Right atrium auricular region (tissue), 2 donors: ENCODE measurements around the gene HOXB4. TPM values are rescaled to one million over a fixed set of nuclear protein-coding genes. Genes with fewer than 3 reads are reported as not detected.

ENCODE experiments used
- DNase-seq: peaks from one replicate; pipeline ENCODE4 v3.0.0-alpha.2; 2019; ENCODE audit warnings: low spot score
- H3K27ac ChIP-seq, 2 donors: fragments of 200-600 bp; sonication (generic); 1 replicate in 1 of 2; 2 replicates in 1 of 2; pipeline ENCODE4 v1.5.1; 2016 to 2019
- H3K27me3 ChIP-seq, 2 donors: fragments of 200-600 bp; sonication (generic); one replicate each; pipeline versions ENCODE4 v1.5.1 to v1.6.0; 2017 to 2019
- H3K36me3 ChIP-seq: fragments of 200-600 bp; sonication (generic); one replicate; pipeline ENCODE4 v1.5.1; 2016
- H3K4me1 ChIP-seq, 2 donors: fragments of 200-600 bp; sonication (generic); one replicate each; pipeline versions ENCODE4 v1.5.1 to v1.6.0; 2017 to 2019
- H3K4me3 ChIP-seq, 2 donors: fragments of 200-600 bp; sonication (generic); 1 replicate in 1 of 2; 2 replicates in 1 of 2; pipeline ENCODE4 v1.5.1; 2017 to 2019; ENCODE audit warnings: mild to moderate bottlenecking in 1 of 2, moderate library complexity in 1 of 2
- H3K9me3 ChIP-seq, 2 donors: fragments of 200-600 bp; sonication (generic); one replicate each; pipeline ENCODE4 v1.5.1; 2019
- CTCF ChIP-seq, 2 donors: fragments of 200-600 bp; sonication (generic); IDR thresholded peaks; one replicate each; pipeline ENCODE4 v1.5.1; 2019; ENCODE audit warnings: antibody characterized with exemption in 2 of 2
- total RNA-seq, 2 donors: library from RNA; depleted of rRNA; stranded (reverse); fragments of >200 nt; gene quantifications; one replicate each; pipeline ENCODE4 v1.1.0, GENCODE V29; 2016

Gene HOXB4
- total RNA-seq, 2 donors from 2014 or later: 0.52 to 1.0 TPM

DNA sequence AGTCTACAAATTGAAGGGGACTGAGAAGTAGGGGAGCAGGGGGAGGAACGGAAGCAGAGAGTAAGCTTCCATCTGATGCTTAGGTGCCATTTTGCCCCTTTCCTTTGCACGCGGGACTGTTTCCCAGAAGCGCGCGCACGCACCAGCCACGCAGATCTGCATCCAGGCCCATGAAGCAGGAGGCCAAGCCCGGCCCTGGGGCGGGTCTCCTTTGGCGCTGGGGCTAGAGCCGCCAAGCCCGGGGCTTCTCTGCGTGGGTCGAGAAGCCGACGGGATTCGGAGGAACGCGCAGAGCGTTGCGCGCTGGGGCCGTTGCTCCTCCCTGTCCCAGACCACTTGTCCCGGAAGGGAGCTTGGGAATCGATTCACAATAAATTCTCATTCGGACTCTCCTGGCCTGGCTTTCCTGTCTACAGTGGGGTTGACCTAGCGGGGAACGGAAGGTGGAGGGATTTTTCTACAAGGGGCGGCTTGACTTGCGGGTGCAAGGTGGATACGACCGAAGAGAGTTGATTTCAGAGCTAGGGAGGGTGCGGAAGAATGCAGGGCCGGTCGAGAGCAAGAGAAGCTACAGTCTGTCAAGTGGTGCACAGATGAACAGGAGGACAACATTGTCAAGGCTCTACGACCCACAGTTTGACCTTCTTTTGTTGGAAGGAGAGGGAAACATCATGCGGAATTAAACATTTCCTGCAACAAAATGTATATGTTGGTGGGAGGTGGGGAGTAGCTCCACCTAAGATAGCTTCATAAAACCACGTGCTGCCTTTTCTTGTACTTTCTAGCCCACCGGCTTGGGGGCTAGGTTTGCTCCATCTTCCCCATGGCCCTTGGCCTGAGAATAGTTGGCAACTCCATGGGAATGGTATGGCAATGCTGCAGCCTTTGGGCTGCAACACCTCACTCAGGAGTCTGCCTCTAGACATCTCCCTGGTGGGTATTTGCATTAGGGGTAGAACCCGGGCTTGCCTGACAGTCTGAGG lies 43.6 kb upstream of the HOXB4 start:
- H3K4me1 ChIP-seq: peaks cover 0 to 35% of the 10 kb centered on the region in 2 donors
- H3K4me3 ChIP-seq: no peak overlapping the region
- H3K9me3 ChIP-seq: no peaks in the 10 kb centered on the region
- no peak for TF ChIP-seq CTCF (IDR thresholded peaks at IDR 0.05)
- H3K27me3 ChIP-seq: peaks cover 58 to 88% of the 10 kb centered on the region in 2 donors
- H3K27ac ChIP-seq: no peak overlapping the region
- no peaks in the 10 kb centered on the region for H3K36me3 ChIP-seq
- DNase-seq: no peak

GRCh38 chr17:48620461-48621139 lies 42.5 kb upstream of the HOXB4 start:
- Histone ChIP-seq H3K9me3 (no peaks in the 10 kb centered on the region), H3K36me3 (no peaks in the 10 kb centered on the region), H3K4me1 (peaks cover 0 to 24% of the 10 kb centered on the region in 2 donors), H3K27ac (no peak overlapping the region), H3K4me3 (no peak overlapping the region), H3K27me3 (peaks cover 63 to 87% of the 10 kb centered on the region in 2 donors)
- DNase-seq: no peak
- TF ChIP-seq CTCF (IDR thresholded peaks at IDR 0.05): no peak

DNA sequence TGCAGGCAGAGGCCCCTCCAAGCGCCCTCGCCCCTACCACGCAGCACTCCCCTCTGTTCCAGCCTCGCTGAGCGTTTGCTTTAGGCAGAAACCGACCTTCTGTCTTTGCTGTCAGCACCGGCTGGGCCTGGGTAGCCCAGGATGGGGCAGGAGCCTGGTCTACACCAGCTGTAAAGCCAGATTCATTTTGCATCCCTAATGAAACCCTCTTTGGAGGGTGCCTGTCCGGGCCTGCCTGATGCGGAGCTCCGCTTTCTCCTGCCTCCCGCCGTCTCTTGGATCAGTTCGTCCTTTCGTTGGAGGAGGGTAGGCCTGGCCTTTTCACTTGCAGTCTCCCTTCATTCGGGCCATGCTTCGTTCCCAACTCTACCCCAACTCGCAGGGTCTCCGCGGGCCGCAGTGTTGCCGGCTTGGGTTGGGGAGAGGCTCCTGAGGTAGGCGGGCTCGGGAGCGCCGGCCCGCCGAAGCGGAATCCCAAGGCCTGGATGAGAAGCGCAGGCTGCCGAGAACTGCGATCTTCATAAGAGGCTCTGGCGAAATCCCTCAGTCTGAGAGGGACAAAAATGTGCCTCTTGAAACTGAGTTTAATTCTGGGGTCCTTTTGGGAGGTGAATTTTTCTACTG lies 41.8 kb upstream of the HOXB4 start:
- DNase-seq: no peak
- Histone ChIP-seq H3K4me3 (no peak overlapping the region), H3K27ac (no peak overlapping the region), H3K36me3 (no peaks in the 10 kb centered on the region), H3K4me1 (peaks cover 0 to 18% of the 10 kb centered on the region in 2 donors), H3K27me3 (peaks cover 64 to 81% of the 10 kb centered on the region in 2 donors), H3K9me3 (no peaks in the 10 kb centered on the region)
- TF ChIP-seq CTCF (IDR thresholded peaks at IDR 0.05): no peak

DNA sequence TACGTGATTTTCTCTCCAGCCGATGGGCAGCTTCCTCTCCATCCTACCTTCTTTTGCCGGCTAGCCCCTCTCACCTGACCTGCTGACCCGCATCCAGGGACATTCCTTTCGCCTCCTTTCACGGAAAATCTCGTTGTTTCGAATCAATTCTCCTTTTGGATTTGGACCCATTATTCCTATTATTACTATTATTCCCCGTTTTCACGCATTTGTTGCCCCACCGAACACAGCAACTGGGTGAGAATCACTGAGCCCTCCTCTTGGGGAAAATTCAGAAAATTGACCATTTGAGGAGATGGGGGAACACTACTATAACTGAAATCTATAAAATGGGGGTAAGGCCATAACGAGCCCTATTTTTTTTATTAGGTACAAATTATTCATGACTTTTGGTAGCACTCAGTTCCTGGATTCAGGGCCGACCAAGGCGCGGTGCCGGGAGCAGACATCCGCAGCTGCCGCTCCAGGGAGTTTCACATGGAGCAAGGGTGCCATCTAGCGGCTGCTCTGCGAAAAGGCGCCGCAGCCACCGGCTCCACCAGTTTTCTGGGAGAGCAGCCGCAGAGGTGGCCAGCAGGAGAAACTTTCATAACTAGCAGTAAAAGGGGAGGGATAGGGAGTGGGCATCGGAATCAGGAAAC lies 40.2 kb upstream of the HOXB4 start:
- Histone ChIP-seq H3K4me3 (no peak overlapping the region), H3K4me1 (peaks cover 0 to 27% of the 10 kb centered on the region in 2 donors), H3K27me3 (peaks cover 75 to 78% of the 10 kb centered on the region in 2 donors), H3K36me3 (no peaks in the 10 kb centered on the region), H3K9me3 (no peaks in the 10 kb centered on the region), H3K27ac (no peak overlapping the region)
- TF ChIP-seq CTCF (IDR thresholded peaks at IDR 0.05): peak; percentile 86 to 97
- peak; percentile 90 for DNase-seq

DNA sequence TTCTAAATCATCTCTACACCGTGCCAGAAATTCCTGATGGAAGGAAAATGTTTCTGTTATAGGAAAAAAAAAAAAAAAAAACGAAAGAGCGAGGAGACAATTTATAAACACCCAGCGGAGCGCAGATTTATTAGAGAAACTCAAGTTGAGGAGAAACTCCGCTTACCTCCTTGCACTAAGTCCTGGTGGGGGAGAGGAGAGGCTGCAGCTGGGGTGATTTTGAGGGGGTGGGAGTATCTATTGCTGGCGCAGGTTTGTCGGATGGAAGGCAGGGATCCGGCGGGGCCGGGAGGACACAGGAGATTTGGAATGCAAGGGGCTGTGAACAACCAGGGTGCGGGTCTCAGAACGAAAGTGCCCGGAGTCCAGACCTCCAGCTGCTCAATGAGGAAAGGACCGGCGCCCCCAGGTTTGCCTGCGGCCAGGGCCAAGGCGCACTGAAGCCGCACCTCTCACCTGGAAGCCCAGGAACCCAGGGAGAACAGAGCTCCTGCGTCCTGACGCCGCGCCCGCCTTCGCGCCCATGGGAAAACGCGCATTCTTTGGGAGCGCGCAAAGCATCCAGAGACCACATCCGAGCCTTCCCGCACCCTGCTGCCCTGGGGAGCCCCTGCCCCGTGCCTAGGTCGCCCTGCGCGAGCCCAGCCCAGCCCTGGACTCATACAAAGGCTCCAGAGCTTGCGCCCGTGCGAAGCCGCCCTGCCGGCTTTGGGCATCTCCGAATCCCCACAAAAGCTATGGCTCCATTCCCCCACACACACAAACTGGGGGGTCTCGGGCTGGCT lies 39.5 kb upstream of the HOXB4 start:
- no peak overlapping the region for H3K4me3 ChIP-seq
- DNase-seq: no peak
- no peak overlapping the region for H3K27ac ChIP-seq
- TF ChIP-seq CTCF (IDR thresholded peaks at IDR 0.05): no peak
- peaks cover 73 to 79% of the 10 kb centered on the region in 2 donors for H3K27me3 ChIP-seq
- peaks cover 0 to 35% of the 10 kb centered on the region in 2 donors for H3K4me1 ChIP-seq
- H3K9me3 ChIP-seq: no peaks in the 10 kb centered on the region
- H3K36me3 ChIP-seq: no peaks in the 10 kb centered on the region
